ENCODE measurements around the gene GPAT3. TPM values are rescaled to one million over a fixed set of nuclear protein-coding genes. Genes with fewer than 3 reads are reported as not detected.
"Not testable (repeated sequence)": the region's sequence is repeated elsewhere in the genome, so short reads cannot be mapped to it uniquely, and the experiment has no call there.

GPAT3 gene
- total RNA-seq, 1 donor from 2014 or later, result 8.3 TPM

DNA sequence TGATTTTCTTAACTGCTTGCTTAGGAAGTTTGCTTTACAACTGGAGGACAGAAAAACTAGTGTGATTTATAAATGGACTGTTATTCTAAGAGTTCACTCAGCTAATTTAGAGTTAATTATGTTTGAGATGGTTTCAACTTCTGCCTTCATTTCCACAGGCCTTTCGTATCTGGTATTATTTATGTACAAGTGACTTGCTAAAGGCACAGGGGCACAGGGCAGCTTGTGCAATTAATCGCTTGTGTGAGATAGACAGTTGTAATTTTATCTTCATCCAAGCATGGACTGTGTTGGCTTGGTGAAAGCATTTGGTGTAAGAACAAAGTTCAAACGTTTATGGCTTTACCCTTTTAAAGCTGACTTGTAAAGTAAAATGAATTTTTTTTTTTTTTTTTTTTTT is 38.3 kb downstream of the GPAT3 start:
- no peaks in the 10 kb centered on the region for H3K4me1 ChIP-seq
- H3K27ac ChIP-seq, result no peak overlapping the region
- no peak for TF ChIP-seq CTCF (IDR thresholded peaks at IDR 0.05)
- ATAC-seq, result no peak
- no peaks in the 10 kb centered on the region for H3K36me3 ChIP-seq
- no peaks in the 10 kb centered on the region for H3K9me3 ChIP-seq
- DNase-seq, result no peak
- no peak overlapping the region for H3K4me3 ChIP-seq
- intact Hi-C loops (cut with DNase I), result no loop called here
- H3K27me3 ChIP-seq, result no peaks in the 10 kb centered on the region

DNA sequence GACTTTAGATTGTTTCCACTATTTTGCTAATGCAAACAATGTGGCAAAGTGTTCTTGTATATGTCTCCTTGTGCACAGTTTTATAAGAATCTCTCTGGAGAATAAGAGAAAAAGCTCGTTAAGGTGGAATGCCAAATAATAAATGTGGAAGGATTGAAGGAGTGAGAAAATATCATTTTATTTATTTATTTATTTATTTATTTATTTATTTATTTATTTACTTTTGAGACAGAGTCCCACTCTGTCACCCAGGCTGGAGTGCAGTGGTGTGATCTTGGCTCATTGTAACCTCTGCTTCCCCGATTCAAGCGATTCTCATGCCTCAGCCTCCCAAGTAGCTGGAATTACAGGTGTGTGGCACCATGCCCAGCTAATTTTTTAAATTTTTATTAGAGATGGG is 40.3 kb downstream of the GPAT3 start:
- H3K36me3 ChIP-seq; H3K9me3 ChIP-seq; H3K27ac ChIP-seq; DNase-seq; H3K27me3 ChIP-seq; ATAC-seq; H3K4me3 ChIP-seq; H3K4me1 ChIP-seq; intact Hi-C loops (cut with DNase I): not testable (repeated sequence)

GRCh38 chr4:83581411-83582288 is 45.7 kb downstream of the GPAT3 start:
- Histone ChIP-seq H3K36me3 (no peaks in the 10 kb centered on the region), H3K4me3 (no peak overlapping the region), H3K27ac (no peak overlapping the region), H3K4me1 (peaks cover 10% of the 10 kb centered on the region), H3K27me3 (no peaks in the 10 kb centered on the region), H3K9me3 (no peaks in the 10 kb centered on the region)
- intact Hi-C loops (cut with DNase I), result no loop called here
- peak; percentile 49 for ATAC-seq
- TF ChIP-seq CTCF (IDR thresholded peaks at IDR 0.05), result no peak
- DNase-seq, result no peak

GRCh38 chr4:83582289-83582785 is 46.4 kb downstream of the GPAT3 start:
- no peak overlapping the region for H3K4me3 ChIP-seq
- no peak for DNase-seq
- intact Hi-C loops (cut with DNase I), result no loop called here
- no peaks in the 10 kb centered on the region for H3K9me3 ChIP-seq
- ATAC-seq, result peak; percentile 77
- no peak for TF ChIP-seq CTCF (IDR thresholded peaks at IDR 0.05)
- no peaks in the 10 kb centered on the region for H3K36me3 ChIP-seq
- no peaks in the 10 kb centered on the region for H3K27me3 ChIP-seq
- peaks cover 10% of the 10 kb centered on the region for H3K4me1 ChIP-seq
- no peak overlapping the region for H3K27ac ChIP-seq

DNA sequence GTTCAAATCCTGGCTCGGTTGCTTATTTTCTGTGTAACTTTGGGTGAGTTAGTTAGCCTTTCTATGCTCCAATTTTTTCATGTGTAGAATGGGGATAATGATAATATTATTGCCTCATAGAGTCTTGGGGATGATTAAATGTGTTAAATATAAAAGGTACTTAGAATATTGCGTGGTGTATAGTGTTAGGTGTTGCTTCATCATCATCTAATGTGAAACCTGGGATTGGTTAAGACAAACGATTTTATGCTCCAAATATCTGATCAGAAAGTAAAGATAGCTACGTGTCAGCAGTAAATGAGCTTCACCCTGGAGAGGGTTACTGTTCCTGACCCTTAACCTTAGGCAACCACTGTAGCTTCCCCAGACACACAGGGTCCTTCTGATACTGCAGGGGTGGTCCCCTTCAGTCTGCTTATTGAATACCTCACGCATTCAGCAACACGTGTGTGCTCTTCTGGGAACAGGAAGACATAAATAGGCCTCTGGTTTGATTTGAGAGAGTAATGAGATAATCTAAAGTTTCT is 50.1 kb downstream of the GPAT3 start:
- no peak for DNase-seq
- no peak overlapping the region for H3K4me3 ChIP-seq
- no peaks in the 10 kb centered on the region for H3K27me3 ChIP-seq
- intact Hi-C loops (cut with DNase I), result no loop called here
- no peaks in the 10 kb centered on the region for H3K9me3 ChIP-seq
- H3K4me1 ChIP-seq, result peaks cover 10% of the 10 kb centered on the region
- TF ChIP-seq CTCF (IDR thresholded peaks at IDR 0.05), result no peak
- H3K36me3 ChIP-seq, result no peaks in the 10 kb centered on the region
- no peak overlapping the region for H3K27ac ChIP-seq
- no peak for ATAC-seq

DNA sequence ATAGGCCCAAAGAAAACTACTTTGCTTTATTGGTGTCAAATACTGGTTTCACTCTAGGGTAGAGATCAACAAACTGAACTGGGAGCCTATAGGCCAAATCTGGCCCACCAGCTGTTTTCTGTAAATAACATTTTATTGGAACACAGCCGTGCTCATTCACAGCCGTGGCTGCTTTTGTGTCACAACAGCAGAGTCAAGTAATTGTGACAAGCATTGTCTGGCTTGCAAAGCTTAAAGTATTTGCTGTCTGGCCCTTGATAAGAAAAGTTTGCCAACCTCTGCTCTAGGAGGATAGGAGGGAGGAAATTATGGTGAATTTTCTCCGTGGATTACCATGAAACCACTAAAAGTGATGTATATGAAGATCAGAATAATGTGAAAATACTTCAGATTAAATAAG is 53.4 kb downstream of the GPAT3 start:
- ATAC-seq (no peak), DNase-seq (no peak)
- no peaks in the 10 kb centered on the region for H3K9me3 ChIP-seq
- H3K4me3 ChIP-seq, result no peak overlapping the region
- intact Hi-C loops (cut with DNase I), result no loop called here
- H3K36me3 ChIP-seq, result no peaks in the 10 kb centered on the region
- TF ChIP-seq CTCF (IDR thresholded peaks at IDR 0.05), result no peak
- no peaks in the 10 kb centered on the region for H3K4me1 ChIP-seq
- H3K27me3 ChIP-seq, result no peaks in the 10 kb centered on the region
- no peak overlapping the region for H3K27ac ChIP-seq
